NB4 (cell line): Measurements from ENCODE around the gene JAZF1.

Experiments
- CTCF ChIP-seq: IDR thresholded peaks from one replicate; pipeline ENCODE4 v1.5.1; 2012; ENCODE audit warnings: low read depth, low read length
- MYC ChIP-seq: IDR thresholded peaks from 2 replicates; pipeline ENCODE4 v1.6.1; 2011; ENCODE audit warnings: low read depth, low read length

GRCh38 chr7:28151965-28152364, 28.6 kb downstream of the JAZF1 start:
- TF ChIP-seq MYC (no peak), CTCF (no peak)
